Adrenal gland (tissue), 12 donors: ENCODE results near the gene LKAAEAR1. TPM values are rescaled to one million over a fixed set of nuclear protein-coding genes. Genes with fewer than 3 reads are reported as not detected.

Experiments
- DNase-seq, 7 donors: peaks; one replicate each; pipeline ENCODE4 v3.0.0-alpha.2; 2019 to 2020
- H3K27ac ChIP-seq, 5 donors: fragments of 200-600 bp; sonication (generic) in 4 of 5; 1 replicate in 3 of 5; 2 replicates in 2 of 5; pipeline versions ENCODE4 v1.5.1 to v1.8.0; 2016 to 2020; ENCODE audit warnings: mild to moderate bottlenecking in 1 of 5
- H3K27me3 ChIP-seq: fragments of 200-600 bp; 2 replicates; pipeline ENCODE4 v1.8.0; 2021
- H3K36me3 ChIP-seq, 2 donors: fragments of 200-600 bp; replicated peaks in 1 of 2; 1 replicate in 1 of 2; 2 replicates in 1 of 2; pipeline versions ENCODE4 v1.5.1 to v1.8.0; 2018 to 2022
- H3K4me1 ChIP-seq, 2 donors: fragments of 200-600 bp; replicated peaks in 1 of 2; 1 replicate in 1 of 2; 2 replicates in 1 of 2; pipeline versions ENCODE4 v1.5.1 to v1.8.0; 2018 to 2021
- H3K4me3 ChIP-seq, 4 donors: fragments of 200-600 bp; sonication (generic) in 3 of 4; one replicate each; pipeline ENCODE4 v1.5.1; 2016 to 2018
- H3K9me3 ChIP-seq, 3 donors: fragments of 200-600 bp; sonication (generic) in 1 of 3; replicated peaks in 1 of 3; 1 replicate in 2 of 3; 2 replicates in 1 of 3; pipeline versions ENCODE4 v1.5.1 to v1.8.0; 2016 to 2021
- POLR2A ChIP-seq, 2 donors: fragments of 450-650 bp; IDR thresholded peaks; one replicate each; pipeline ENCODE4 v1.6.1; 2017; ENCODE audit warnings: antibody characterized with exemption in 2 of 2, mild to moderate bottlenecking in 2 of 2, moderate library complexity in 1 of 2
- WGBS, 4 donors: extraction: QIAGEN DNeasy Blood & Tissue Kit in 2 of 4; methylation state at CpG; one replicate each; pipeline versions ENCODE4 v1.1.5 to v1.1.7; 2013 to 2017; 5-methylcytosine and 5-hydroxymethylcytosine counted together
- intact Hi-C, 2 donors: fragments of 100-400 bp; cut with DNase I; formaldehyde crosslinking; loops; one replicate each; pipeline versions ENCODE4 v1.14.1 to v1.15.0; 2022 to 2023
- polyA plus RNA-seq, 3 donors: library from polyadenylated mRNA; stranded (reverse); fragments of 200-250 nt in 2 of 3; fragments of 350-450 nt in 1 of 3; fragmentation: Illumina TruSeq in 1 of 3; extraction: RNeasy Lipid Tissue Mini Kit (QIAGEN cat#74804) in 1 of 3; gene quantifications; one replicate each; pipeline ENCODE4 v1.2.3, GENCODE V29; 2013 to 2014
- total RNA-seq, 9 donors: library from RNA; depleted of rRNA in 4 of 9; stranded (reverse); fragments of >200 nt in 4 of 9; fragments of 120-200 nt in 1 of 9; fragmentation: NEBNext Ultra II Directional in 1 of 9; extraction: Animal tissue kit (Norgen Biotek cat#: 25700) in 1 of 9; gene quantifications; one replicate each; pipeline versions ENCODE4 v1.1.0 to v1.2.4, GENCODE V29; 2013 to 2023
- TF ChIP-seq, protein P1 (sequence below), 6 experiments: fragments of 450-650 bp in 4 of 6; fragments of 200-600 bp in 2 of 6; sonication (generic) in 1 of 6; IDR thresholded peaks; 1 replicate in 5 of 6; 2 replicates in 1 of 6; pipeline versions ENCODE4 v1.5.1 to v1.8.0; 2016 to 2021; ENCODE audit warnings: antibody characterized with exemption in 6 of 6, mild to moderate bottlenecking in 2 of 6, moderate library complexity in 1 of 6
- donor health status: healthy with polysubstance abuse.
- donor health status: Bipolar disorder and iron deficiency.
- donor health status: DM: yes; HTN: yes; CAD: no.
- donor health status: DM: no; HTN: no; CAD: no.
- donor health status: DM: no; HTN: no; CAD: no.
- donor health status: DM: yes; HTN: yes; CAD: no.

The LKAAEAR1 gene
- total and polyA plus RNA-seq, 12 donors, result 0.28 to 1.2 (median 1.1) TPM; not detected in 9

DNA sequence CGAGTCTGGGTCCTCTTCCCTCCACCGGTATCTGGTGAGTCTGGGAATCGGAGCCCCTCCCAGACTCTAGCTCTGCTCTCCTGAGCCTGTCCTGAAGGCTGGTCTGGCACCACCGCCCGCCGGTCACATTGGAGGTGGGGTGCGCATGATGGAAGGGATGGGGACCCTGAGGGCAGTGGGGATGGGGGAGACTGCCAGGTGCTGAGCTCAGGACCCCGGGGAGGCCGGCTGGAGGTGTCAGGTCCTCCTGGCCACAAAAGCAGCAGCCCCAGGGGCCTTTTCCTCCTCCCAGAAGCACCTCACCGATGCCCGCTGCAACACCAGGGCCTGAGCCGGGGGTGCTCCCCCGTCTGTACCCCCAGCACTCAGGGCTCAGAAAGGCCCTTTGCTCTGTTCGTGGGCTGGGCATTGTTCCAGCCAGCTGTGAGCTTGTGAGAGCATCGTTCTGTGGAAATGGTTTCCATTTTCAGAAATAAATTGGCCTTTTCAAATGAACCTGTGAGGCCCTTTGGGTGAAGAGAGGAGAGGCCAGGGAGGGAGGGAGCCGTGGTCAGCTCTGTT lies 25.7 kb upstream of the LKAAEAR1 start:
- no peaks in the 10 kb centered on the region for H3K4me1 ChIP-seq
- no peak overlapping the region for H3K4me3 ChIP-seq
- H3K27ac ChIP-seq, result peak overlapping the region in 1 of 5 donors; percentile 38
- H3K27me3 ChIP-seq, result no peaks in the 10 kb centered on the region
- peak in 3 of 7 donors; percentile 5 to 46 (median 7) for DNase-seq
- 54 to 75% (median 69%) methylated on average over 8 to 16 of the region's 16 CpGs for WGBS, 4 donors
- no peaks in the 10 kb centered on the region for H3K36me3 ChIP-seq
- H3K9me3 ChIP-seq, result no peaks in the 10 kb centered on the region
- TF ChIP-seq POLR2A (IDR thresholded peaks at IDR 0.05), result no peak
- TF ChIP-seq, protein P1, sequence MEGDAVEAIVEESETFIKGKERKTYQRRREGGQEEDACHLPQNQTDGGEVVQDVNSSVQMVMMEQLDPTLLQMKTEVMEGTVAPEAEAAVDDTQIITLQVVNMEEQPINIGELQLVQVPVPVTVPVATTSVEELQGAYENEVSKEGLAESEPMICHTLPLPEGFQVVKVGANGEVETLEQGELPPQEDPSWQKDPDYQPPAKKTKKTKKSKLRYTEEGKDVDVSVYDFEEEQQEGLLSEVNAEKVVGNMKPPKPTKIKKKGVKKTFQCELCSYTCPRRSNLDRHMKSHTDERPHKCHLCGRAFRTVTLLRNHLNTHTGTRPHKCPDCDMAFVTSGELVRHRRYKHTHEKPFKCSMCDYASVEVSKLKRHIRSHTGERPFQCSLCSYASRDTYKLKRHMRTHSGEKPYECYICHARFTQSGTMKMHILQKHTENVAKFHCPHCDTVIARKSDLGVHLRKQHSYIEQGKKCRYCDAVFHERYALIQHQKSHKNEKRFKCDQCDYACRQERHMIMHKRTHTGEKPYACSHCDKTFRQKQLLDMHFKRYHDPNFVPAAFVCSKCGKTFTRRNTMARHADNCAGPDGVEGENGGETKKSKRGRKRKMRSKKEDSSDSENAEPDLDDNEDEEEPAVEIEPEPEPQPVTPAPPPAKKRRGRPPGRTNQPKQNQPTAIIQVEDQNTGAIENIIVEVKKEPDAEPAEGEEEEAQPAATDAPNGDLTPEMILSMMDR (IDR thresholded peaks at IDR 0.05), result no peak
- intact Hi-C loops, result loop anchor here (5.0 to 10.0 kb wide), 2 partner anchors 63 to 75 kb away; partner anchors contain the start of genes C20orf204 (in 1 of the 2) and SOX18 (in 1 of the 2)

DNA sequence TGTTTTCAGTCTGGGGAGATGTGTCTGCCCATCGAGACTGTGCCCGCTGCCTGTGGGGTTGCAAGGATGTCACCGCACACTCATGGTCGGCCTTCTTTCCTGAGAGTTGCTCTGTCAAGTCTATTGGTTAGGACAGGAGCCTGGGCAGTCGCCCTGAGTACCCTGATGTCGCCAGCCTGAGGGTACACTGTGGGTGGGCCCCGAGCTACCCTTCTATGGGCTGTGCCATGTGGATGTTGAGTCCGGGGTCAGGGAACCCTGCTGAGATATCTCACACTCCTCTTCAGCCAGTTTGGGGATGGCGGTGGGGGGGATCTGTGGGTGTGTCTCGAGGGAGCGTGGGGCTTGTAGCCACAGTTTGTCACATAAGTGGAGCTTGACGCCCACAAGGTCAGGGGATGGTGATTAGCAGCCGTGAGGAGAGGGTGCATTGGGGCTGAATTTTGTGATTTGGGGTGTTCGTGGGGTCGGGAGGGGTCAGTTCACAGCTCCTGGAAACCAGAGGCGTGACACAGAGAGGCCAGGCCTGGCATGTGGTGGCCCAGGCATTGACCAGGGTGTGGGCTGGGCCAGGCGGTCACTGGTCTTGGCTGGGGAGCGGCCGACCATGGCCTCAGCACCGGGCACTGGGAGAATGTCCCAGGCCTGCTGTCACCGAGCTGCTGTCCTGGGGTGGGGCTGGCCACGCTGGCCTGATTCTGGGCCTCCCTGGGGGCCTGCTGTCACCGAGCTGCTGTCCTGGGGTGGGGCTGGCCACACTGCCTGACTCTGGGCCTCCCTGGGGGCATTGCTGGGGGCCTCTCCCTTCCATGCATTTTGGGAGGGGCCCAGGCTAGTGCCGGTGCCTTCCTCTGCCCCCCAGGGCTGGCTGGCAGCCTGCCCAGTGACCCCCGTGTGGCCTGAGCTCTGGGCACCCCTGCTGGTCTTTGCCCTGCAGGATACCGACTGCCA lies 24.8 kb upstream of the LKAAEAR1 start:
- TF ChIP-seq POLR2A (IDR thresholded peaks at IDR 0.05), result no peak
- TF ChIP-seq, protein P1 (IDR thresholded peaks at IDR 0.05), result no peak
- no peaks in the 10 kb centered on the region for H3K4me1 ChIP-seq
- intact Hi-C loops, result no loop called here
- WGBS, 4 donors, result 79 to 89% (median 82%) methylated on average over 17 to 26 of the region's 26 CpGs
- peak in 2 of 7 donors; percentile 10 to 47 for DNase-seq
- H3K27ac ChIP-seq, result peak overlapping the region in 1 of 5 donors; percentile 38
- no peak overlapping the region for H3K4me3 ChIP-seq
- no peaks in the 10 kb centered on the region for H3K36me3 ChIP-seq
- no peaks in the 10 kb centered on the region for H3K27me3 ChIP-seq
- no peaks in the 10 kb centered on the region for H3K9me3 ChIP-seq

DNA sequence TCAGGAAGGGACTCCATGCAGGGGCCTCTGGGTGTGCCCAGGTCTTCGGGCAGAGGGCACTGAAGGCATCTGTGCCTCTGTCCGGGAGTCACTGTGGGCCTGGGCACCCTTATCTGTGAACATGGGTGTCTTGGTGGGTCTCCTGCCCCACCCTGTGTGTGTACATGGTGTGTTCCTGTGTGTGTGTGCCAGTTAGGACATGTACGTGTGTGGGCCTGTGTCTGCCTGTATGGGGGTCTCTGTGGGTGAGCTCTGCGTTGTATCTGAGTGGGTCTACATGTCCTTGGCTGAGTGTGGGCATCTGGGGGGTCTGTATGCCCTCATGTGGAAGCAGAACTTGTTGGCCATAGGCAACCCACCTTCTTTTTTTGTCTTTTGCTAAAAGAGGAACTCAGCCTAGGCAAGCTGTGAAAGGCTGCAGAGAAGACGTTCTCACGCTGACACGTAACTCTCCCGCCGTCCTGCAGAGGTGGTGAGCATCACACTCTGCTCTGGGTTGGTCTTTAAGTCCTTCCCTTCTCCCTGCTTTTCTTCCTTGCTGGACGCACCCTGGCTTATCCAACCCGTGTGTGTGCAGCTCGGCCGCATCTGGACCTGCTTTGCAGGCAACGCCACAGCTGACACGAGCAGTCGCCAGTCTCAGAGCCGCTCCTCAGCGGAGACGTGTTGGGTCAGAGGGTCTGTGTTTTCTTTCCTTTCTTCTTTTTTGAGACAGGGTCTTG lies 23.7 kb upstream of the LKAAEAR1 start:
- Histone ChIP-seq H3K27me3 (peaks cover 8% of the 10 kb centered on the region), H3K9me3 (no peaks in the 10 kb centered on the region), H3K36me3 (no peaks in the 10 kb centered on the region), H3K4me1 (no peaks in the 10 kb centered on the region), H3K27ac (no peak overlapping the region), H3K4me3 (no peak overlapping the region)
- DNase-seq, result peak in 4 of 7 donors; percentile 9 to 44 (median 10)
- TF ChIP-seq, protein P1 (IDR thresholded peaks at IDR 0.05), result no peak
- no peak for TF ChIP-seq POLR2A (IDR thresholded peaks at IDR 0.05)
- WGBS, 4 donors, result 65 to 74% (median 72%) methylated on average over 17 to 19 of the region's 19 CpGs
- intact Hi-C loops, result no loop called here
